ENCODE data around the gene CHIA.
A peak's percentile ranks its signal among the peaks of the same experiment; 100 is the strongest.
"Not testable (repeated sequence)": the region's sequence is repeated elsewhere in the genome, so short reads cannot be mapped to it uniquely, and the experiment has no call there.

The CHIA gene

DNA sequence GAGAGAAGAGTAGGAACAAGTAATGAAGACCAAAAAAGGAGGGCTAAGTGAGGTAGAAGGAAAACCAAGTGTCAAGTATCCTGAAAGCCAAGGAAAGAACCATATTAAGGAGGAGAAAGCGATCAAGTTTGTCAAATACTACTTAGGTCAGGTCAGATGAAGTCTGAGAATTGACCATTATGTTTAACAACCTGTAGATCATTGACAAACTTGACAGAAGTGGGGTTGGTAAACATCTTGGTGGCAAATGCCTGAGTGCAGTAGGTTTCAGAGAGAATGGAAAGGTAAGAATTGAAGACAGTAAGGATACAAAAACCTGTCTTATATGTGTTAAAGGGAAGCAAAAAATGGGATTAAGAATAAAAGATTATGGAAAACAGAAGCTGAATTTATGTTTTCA, 3.7 kb upstream of the CHIA start:
- no peak for DNase-seq

DNA sequence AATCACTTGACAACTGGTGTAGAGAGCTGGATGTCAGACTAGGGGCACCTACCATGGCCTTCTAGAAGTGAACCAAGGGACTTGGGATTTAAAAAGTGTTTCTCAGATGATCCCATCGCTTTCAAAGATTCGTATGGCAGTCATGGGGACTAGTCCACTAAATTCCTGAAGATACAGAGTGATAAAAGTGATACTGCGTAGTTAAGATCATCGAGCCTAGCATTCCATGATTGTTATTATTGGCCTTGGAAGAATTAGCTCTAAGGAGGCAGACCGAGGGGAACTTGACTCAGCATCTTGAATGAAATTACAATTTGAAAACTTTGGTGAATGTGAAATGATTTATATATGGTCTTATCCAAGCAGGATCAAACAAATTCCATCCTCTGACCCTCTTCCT, 1.3 kb upstream of the CHIA start:
- DNase-seq, result no peak

DNA sequence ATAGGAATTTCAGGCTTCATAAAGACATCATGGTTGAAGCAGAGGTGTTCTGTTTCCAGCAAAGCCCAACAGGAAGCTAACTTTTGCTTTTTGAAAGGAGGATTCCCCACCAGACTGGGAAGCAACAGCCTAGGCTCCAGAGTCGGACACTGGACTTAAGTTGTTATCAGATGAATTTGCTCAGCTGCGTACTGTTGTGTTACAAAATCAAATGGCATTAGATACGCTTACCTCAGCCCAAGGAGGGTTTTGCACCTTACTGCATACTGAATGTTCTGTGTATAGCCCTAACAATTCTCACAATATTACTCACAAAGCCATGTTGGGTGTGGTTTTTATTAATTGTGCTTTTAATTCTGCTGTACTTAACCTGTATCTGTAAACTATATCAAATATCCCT, 547 bp upstream of the CHIA start:
- no peak for DNase-seq

DNA sequence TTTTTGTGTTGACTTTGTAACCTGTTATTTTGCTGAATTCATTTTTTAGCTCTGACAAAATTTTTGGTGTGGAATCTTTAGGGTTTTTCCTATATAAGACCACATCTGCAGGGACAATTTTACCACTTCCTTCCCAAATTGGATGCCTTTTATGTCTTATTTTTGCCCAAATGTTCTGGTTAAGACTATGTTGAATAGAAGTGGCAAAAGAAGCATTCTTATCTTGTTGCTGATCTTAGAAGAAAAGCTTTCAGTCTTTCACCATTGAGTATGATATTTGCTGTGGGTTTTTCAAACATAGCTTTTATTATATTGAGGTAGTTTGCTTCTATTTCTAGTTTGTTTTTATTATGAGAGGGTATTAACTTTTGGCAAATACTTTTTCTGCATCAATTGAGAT, 3.7 kb downstream of the CHIA start:
- no peak for DNase-seq

DNA sequence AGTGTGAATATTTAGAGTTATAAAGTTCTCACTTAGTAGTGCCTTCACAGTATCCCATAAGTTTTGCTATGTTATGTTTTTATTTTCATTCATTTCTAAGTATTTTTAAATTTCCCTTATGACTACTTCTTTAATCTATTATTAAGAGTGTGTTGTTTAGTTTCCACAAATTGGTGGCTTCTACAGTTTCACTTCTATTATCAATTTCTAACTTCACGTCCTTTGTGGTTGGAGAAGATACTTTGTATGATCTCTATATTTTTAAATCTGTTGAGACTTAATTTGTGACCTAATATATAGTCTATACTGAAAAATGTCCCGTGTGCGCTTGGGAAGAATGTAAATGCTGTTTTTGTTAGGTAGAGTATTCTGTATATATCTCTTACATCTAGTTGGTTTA, 11.7 kb downstream of the CHIA start:
- no peak for DNase-seq

DNA sequence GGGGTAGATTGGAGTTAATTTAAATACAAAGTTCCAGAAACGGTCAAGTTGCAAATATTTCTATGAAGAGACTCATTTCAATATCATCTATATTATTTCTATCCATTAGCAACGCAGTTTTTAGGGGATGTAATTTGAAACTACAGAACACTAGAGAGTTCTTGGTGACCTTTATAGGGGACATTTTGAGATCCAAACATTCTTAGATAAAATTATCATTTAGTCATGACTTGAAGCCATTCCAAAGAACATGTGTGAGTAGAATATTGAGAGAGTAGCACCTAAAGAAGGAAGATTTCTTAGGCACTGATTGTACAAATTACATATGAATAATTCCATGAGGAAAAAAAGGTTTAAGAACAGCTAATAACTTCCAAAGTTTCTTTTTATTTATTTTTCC, 19.0 kb downstream of the CHIA start:
- DNase-seq, result no peak

DNA sequence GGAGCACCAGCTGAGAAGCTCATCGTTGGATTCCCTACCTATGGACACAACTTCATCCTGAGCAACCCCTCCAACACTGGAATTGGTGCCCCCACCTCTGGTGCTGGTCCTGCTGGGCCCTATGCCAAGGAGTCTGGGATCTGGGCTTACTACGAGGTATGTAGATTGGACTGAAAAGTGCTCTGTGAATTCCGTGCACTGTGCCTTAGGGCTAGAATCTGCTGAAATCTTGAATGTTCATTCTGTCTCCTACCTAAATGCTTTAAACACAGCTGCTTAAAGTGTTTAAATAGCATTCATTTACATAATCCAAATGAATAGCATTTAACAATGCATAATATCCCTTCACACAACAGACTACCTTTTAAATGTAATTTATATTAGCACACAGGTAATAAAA, 27.9 kb downstream of the CHIA start:
- DNase-seq, result no peak

DNA sequence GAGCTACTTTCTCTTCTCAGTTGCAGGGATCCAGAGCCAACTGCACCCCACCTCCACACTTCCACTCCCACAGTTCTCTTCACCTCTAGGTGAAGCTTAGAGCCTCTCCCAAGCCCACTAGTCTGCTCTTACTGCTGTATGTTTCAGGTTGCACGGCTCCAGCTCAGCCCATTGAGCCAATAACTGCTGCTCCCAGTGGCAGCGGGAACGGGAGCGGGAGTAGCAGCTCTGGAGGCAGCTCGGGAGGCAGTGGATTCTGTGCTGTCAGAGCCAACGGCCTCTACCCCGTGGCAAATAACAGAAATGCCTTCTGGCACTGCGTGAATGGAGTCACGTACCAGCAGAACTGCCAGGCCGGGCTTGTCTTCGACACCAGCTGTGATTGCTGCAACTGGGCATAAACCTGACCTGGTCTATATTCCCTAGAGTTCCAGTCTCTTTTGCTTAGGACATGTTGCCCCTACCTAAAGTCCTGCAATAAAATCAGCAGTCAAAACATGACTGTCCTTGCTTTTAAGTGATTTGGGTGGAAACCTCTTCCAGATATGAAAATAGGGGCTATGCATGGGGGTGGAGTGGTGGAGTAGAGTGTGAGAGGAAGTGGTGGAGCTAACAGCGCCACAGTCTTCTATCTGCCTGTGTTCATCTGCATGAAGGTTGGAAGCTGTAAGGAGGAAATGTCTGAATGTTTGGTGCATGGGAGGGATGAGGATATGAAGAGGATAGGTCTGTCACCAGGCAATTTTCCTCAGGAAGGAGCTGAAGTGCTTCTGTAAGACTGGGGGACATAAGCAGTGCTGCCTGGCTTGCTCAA, 29.6 kb downstream of the CHIA start:
- DNase-seq, result no peak

GRCh38 chr1:111323231-111323630, 32.6 kb downstream of the CHIA start:
- DNase-seq, result no peak

DNA sequence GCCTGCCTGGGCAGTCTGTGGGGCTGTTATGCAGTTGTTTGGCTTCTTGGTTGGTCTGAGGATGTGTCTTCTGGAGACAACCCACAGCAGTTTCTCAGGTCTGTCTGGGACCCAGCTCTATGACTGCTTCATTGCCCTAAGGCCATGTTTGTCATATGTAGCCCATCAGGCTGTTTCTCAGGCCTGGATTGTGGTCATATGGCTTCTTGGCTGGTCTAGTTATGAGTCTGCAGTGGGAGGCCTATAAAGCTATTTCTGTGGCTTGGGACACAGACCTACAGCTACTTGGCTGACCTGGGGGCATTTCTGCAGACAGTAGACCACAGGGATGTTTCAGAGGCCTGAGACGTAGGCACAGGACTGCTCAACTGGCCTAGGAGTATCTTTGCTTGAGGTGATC, 41.5 kb downstream of the CHIA start:
- DNase-seq, result no peak

DNA sequence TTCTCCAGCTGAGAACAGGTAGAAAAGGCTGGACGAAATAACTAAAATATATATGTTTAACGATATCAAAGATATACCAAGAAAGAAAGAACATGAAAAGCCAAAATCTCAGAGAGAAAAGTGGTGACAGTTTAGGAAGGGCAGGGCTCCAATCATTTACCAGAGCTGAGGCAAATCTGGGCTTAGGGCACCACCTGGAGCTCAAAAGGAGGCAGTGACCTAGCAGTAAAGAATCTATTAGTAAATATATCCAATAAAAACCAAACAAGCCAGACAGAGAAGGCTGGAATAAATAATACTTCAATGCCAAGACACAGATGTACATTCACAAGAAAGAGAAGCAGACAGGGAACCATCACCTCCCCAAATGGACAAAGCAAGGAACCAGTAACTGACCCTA, 43.5 kb downstream of the CHIA start:
- peak; percentile 45 for DNase-seq

GRCh38 chr1:111335214-111335877, 44.7 kb downstream of the CHIA start:
- DNase-seq, result not testable (repeated sequence)

DNA sequence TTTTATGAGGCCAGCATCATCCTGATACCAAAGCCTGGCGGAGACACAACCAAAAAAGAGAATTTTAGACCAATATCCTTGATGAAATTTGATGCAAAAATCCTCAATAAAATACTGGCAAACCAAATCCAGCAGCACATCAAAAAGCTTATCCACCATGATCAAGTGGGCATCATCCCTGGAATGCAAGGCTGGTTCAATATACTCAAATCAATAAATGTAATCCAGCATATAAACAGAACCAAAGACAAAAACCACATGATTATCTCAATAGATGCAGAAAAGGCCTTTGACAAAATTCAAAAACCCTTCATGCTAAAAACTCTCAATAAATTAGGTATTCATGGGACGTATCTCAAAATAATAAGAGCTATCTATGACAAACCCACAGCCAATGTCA, 48.2 kb downstream of the CHIA start:
- DNase-seq, result not testable (repeated sequence)

- peak; percentile 77 for DNase-seq
Measured at GRCh38 chr1:111346089-111346885, 55.6 kb downstream of the CHIA start.

- no peak for DNase-seq
Measured at GRCh38 chr1:111347026-111347425, 56.4 kb downstream of the CHIA start.

DNA sequence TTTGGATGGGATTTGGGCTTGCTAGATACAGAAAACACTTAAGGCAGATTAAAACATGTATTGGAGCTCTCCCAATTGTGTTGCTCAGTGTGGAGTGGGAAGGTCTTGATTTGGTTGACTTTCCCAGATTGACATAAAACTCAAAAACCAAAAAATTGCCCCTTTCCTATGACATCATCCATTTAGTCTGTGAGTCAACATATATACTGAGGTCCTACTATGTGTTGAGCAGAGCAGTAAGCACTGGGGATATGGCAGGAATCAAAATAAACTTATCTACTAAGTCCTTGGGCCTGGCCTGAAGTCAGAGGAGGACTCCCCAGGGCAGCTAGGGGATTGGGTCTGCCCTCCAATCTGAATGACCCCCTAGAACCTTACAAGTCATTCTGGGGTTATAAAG, 61.0 kb downstream of the CHIA start:
- no peak for DNase-seq

DNA sequence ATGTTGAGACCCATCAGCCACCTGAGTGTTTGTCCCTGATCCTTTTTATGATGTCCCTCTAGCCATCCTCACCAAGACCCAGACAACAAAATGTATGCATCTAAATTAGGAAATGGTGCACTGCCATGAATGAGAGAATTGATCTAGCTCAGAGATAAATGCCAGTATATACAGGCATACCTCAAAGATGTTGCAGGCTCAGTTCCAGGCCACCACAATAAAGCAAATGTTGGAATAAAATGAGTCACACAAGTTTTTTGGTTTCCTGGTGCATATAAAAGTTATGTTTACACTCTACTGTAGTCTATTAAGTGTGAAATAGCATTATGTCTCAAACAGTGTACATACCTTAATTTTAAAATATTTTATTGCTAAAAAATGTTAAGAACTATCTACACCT, 63.9 kb downstream of the CHIA start:
- DNase-seq, result no peak

DNA sequence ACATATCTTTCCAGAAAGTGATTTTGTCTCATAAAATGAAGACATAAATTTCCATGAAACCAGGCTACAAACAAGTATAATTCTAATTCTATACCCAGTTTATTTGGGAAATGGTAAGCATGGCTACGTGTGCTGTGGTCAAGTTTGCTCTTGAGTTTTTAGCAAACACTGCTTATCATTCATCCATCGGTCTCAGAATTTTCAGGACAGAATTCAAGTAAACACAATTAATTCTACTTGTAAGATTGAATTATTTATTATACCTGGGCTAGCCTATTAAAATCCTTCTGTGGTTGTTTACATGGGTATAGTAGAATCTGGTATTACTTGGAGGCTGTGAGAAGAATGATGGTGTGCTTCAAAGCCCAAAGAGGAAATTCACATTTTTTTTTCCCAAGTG, 68.3 kb downstream of the CHIA start:
- no peak for DNase-seq

DNA sequence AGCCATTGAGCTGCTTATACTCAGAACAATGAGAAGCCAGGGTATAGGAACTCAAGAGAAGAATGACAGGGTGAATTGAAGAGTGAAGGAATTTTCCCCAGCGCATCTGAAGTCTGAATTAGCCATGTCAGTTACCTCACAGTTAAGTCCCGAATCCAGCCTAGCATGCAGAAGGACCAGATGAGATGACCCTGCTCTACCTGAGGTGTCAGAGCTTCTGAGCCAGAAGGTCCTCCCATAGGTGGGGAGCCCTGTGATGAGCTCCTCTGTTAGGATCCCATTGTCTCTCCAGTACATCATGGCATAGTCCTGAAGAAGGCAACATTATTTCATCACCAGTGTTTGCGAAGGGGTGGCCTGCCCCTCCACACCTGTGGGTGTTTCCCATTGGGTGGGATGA, 68.7 kb downstream of the CHIA start:
- DNase-seq, result no peak

DNA sequence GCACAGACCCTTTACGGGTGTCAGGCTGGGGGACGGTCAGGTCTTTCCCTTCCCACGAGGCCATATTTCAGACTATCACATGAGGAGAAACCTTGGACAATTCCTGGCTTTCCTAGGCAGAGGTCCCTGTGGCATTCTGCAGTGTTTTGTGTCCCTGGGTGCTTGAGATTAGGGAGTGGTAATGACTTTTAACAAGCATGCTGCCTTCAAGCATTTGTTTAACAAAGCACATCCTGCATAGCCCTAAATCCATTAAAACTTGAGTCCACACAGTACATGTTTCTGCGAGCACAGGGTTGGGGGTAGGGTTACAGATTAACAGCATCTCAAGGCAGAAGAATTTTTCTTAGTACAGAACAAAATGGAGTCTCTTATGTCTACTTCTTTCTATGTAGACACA, 69.6 kb downstream of the CHIA start:
- not testable (repeated sequence) for DNase-seq

DNA sequence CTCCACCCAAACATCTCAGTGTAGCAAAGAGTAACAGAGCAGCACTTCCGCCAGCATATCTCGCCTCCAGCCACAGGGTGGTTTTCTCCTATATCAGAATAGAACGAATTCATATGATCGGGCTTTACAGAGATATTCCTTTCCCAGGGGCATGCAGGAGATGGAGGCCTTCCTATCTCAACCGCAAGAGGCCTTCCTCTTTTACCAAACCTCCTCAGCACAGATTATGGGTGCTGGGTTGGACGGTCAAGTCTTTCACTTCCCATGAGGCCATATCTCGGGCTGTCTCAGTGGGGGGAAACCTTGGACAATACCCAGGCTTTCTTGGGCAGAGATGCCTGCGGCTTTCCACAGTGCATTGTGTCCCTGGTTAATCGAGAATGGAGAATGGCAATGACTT, 71.1 kb downstream of the CHIA start:
- no peak for DNase-seq

DNA sequence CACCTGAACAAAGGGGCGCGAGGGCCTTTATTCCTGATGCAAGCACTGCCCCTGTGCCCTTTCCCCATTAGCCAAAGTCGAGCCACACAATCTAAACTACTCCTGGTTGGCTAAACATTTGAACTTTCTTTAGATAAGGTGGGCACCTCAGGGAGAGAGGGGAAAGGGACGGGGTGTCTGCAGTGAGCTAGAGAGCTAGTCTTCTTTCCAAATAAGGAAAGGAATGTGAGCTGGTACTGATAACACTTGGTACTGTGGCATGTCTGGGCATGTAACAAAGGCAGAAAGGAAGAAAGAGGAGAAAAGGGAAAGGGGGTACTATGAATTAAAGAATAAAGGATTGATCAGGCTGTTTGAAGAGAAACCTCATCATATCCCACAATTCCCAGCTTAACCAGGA, 74.0 kb downstream of the CHIA start:
- no peak for DNase-seq

DNA sequence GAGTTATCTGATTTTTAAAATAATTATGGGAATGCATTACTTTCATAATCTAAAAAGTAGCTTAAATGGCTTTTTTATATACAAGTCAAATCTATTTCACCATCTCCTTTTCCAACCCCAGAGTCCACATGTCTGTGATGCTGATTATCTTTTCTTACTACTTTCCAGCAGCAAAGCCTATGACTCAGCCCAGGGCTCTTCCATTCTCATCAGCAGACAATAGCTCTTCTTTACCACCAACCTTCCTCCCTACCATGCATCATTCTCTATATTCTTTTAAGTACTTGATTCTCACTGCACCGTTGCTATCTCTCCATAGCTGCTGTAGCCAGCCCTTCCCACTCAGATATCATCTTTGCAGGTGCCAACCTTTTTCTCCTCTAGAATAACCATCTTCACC, 75.6 kb downstream of the CHIA start:
- DNase-seq, result no peak

GRCh38 chr1:111369177-111369576, 78.5 kb downstream of the CHIA start:
- DNase-seq, result no peak

Measured in stimulated activated naive CD4-positive, alpha-beta T cell treated with Interleukin-2 at 50 U/mL for 16 hours (primary cell).